Measurements from ENCODE around the gene RAB34. TPM values are rescaled to one million over a fixed set of nuclear protein-coding genes. Genes with fewer than 3 reads are reported as not detected.

The RAB34 gene
- polyA plus RNA-seq, 2 of the 4 experiments (the other 2 are of a cell fraction), result 211 to 288 TPM

GRCh38 chr17:28743243-28744103, 25.8 kb upstream of the RAB34 start, which contains the start of gene TRAF4 (continued):
- TF ChIP-seq REST (IDR thresholded peaks at IDR 0.05), result peak; percentile 35; the same call in 1 of the 2 replicates

- Histone ChIP-seq H3K4me3 (no peak overlapping the region), H3K4me1 (peaks cover 26% of the 10 kb centered on the region), H3K9me3 (peaks cover 9% of the 10 kb centered on the region), H3K4me2 (no peak overlapping the region; the same call in 2 of the 3 replicates), H3K27ac (peak overlapping the region; percentile 98 to 99; a peak in 5 of 6 replicates)
- 95% methylated on average over 19 of the region's 19 CpGs for WGBS (ENCODE audit: missing lambda C conversion rate)
- ATAC-seq (no peak), FAIRE-seq (no peak), DNase-seq (ENCODE audit: low read depth in 1 of 2, low spot score in 1 of 2) (no peak)
- TF ChIP-seq HOXA7 (CRISPR knock-in tag; IDR thresholded peaks at IDR 0.05) (no peak), HDAC2 (IDR thresholded peaks at IDR 0.05) (no peak), RAD21 (conservative IDR thresholded peaks at IDR 0.05 in 1 of 2, IDR thresholded peaks at IDR 0.05 in 1 of 2) (no peak), JUNB (IDR thresholded peaks at IDR 0.05) (no peak), MAFK (IDR thresholded peaks at IDR 0.05; ENCODE audit: partially characterized antibody) (no peak), MYC (IDR thresholded peaks at IDR 0.05; ENCODE audit: borderline replicate concordance, low read length) (no peak), E2F6 (IDR thresholded peaks at IDR 0.05; ENCODE audit: borderline replicate concordance, low read depth) (no peak), ZC3H11A (IDR thresholded peaks at IDR 0.05) (no peak), BCL3 (IDR thresholded peaks at IDR 0.05) (no peak), CTCF (IDR thresholded peaks at IDR 0.05) (no peak), ZNF302 (CRISPR knock-in tag; IDR thresholded peaks at IDR 0.05) (no peak), FOSB (CRISPR knock-in tag; IDR thresholded peaks at IDR 0.05) (no peak), NPAS2 (CRISPR knock-in tag; IDR thresholded peaks at IDR 0.05; ENCODE audit: borderline replicate concordance) (no peak)
- CTCF ChIA-PET, result interaction anchor here (0.5 to 22.6 kb wide), 11 partner anchors 8 to 1132 kb away, joined by 3 to 977 read pairs (median 3); partner anchors contain the start of genes DHRS13, NEK8, RPL23A and TLCD1
- POLR2A ChIA-PET, result interaction anchor here (1.5 to 12.2 kb wide), 2 partner anchors 14 to 15 kb away, joined by 3 to 369 read pairs; partner anchors contain the start of genes NEK8 and TLCD1
Observed at GRCh38 chr17:28741358-28742349, 24.0 kb upstream of the RAB34 start.

Data from A549 (cell line).